GM19467 (cell line): ENCODE measurements around the gene NEU4.
"Not testable (repeated sequence)": the region's sequence is repeated elsewhere in the genome, so short reads cannot be mapped to it uniquely, and the experiment has no call there.

ENCODE experiments used
- ATAC-seq: cut with Tn5 transposase; IDR thresholded peaks from one replicate; pipeline ENCODE4 v1.9.1; 2021; ENCODE audit warnings: mild to moderate bottlenecking, moderate library complexity; ENCODE audit not compliant: unreplicated experiment

Gene NEU4

DNA sequence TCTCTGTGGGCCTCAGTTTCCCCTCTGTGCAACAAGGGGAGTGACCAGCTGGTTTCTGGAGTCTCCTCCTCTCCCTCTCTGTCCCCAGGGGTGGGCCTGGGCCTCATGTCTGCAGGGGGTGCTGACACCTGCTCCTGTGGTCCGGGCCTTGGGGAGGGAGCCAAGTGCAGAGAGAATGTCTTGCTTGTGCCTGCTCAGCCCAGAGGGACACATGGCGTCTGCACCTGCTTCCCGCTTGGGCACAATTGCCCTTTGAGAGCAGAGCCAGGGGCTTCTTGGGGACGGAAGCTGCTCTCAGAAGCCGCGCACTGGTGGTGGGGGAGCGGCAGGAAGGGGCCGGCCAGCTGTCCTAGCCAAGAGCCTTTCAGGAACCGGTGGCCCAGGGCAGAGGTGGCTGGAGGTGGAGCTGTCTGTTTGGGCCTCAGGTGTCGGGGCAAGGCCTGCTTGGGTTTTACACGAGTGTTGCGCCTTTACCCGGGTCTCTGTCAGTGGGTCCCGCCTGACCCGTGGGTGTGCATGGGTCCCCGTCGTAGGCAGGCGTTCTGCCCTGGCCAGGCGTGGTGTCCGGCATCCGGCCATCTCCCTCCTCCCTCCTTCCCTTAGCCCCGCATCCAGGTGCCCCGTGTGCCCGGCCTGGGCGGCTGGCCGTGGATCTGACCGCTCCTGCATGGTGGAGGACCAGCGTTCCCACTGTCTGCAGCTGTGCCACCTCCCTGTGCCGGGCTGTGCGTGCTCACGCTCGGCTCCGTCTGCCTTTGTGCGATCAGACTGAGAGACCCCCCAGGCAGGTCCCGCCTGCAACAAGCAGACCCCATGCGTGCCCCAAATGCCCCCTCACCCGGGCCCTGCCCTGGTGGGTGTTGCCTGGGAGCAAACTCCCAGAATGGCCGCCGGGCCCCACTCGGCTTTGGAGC, 4.0 kb downstream of the NEU4 start:
- no peak for ATAC-seq

DNA sequence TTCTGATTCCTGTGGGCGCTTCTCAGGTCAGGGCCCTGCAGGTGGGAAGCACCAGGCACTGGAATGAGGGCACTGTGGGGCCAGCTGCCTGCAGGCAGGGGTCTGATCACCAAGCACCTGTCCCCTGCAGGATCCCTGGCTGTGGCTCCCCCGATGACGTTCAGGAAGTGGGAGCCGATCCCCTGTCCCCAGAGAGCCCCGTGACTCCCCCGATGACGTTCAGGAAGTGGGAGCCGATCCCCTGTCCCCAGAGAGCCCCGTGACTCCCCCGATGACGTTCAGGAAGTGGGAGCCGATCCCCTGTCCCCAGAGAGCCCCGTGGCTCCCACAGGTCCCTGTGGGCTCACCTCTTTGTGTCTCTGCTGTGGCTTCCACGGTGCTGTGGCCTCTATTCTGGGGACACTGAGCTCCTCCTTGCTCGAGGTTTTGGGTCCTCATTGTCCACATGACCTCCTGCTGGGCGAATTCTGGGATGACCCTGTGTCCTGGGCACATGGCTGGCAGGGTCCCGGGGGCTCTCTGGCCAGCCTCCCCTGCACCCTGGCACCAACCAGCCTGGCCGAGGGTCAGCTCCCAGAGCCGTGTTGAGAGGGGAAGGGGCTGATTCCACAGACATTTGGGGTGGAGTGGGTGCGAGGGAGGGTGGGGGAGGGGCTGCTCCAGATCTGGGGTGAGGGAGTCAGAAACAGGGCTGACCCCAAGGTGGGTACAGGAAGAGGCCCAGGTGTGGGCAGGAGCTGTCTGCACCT, 4.8 kb downstream of the NEU4 start:
- no peak for ATAC-seq

DNA sequence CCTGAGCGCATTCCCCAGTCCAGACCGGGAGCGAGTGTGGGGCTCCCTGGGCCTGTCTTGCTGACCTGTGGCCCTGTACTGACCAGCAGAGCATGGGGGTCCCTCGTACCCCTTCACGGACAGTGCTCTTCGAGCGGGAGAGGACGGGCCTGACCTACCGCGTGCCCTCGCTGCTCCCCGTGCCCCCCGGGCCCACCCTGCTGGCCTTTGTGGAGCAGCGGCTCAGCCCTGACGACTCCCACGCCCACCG, 5.3 kb downstream of the NEU4 start:
- ATAC-seq: no peak

DNA sequence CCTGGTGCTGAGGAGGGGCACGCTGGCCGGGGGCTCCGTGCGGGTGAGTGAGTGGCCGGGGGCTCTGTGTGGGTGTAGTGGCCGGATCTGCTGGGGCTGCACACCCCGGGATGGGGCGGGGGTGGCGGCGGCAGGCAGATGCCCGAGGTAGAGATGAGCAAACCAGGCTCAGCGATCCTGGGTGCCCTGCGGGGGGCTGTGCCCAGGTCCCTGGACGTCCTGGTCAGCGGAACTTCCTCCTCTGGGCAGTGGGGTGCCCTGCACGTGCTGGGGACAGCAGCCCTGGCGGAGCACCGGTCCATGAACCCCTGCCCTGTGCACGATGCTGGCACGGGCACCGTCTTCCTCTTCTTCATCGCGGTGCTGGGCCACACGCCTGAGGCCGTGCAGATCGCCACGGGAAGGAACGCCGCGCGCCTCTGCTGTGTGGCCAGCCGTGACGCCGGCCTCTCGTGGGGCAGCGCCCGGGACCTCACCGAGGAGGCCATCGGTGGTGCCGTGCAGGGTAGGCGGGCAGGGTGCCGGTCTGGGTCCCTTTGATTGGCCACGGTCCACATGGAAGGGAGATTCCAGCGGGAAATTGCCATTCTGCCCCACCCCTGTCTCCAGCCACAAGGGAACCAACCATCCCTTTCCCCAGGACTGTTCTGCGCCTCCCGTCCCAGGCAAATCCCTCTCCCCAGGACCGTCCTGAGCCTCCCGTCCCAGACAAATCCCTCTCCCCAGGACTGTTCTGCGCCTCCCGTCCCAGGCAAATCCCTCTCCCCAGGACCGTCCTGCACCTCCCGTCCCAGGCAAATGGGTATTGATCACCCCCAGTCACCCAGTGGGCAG, 5.9 kb downstream of the NEU4 start:
- ATAC-seq: no peak

DNA sequence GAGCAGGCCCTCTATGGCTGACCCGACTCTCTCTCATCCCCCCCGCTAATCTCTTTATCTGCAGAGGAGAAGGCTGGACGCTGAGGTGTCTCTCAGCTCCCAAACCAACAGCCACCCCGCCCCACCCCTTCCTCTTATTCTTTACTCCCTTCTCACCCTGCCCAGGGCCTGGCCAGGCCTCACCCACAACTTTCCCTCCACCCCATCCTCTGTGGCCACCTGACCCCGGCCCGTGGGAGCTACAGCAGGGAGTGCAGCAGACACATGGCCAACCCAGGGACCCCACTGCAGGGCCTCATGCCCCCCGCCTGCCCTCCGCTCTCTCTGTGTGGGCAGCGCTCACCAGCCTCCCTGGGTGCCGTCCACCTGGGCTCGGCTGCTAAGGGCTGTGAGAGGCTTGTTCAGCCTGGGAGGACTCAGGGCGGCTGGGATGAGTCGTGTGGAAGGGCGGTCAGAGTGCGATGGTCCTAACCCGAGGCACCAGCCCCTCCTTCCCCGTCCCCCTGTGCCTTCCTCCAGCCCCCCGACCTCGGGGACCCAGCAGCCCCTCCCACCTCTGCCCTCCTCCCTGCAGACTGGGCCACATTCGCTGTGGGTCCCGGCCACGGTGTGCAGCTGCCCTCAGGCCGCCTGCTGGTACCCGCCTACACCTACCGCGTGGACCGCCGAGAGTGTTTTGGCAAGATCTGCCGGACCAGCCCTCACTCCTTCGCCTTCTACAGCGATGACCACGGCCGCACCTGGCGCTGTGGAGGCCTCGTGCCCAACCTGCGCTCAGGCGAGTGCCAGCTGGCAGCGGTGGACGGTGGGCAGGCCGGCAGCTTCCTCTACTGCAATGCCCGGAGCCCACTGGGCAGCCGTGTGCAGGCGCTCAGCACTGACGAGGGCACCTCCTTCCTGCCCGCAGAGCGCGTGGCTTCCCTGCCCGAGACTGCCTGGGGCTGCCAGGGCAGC, 6.8 kb downstream of the NEU4 start:
- ATAC-seq: no peak

DNA sequence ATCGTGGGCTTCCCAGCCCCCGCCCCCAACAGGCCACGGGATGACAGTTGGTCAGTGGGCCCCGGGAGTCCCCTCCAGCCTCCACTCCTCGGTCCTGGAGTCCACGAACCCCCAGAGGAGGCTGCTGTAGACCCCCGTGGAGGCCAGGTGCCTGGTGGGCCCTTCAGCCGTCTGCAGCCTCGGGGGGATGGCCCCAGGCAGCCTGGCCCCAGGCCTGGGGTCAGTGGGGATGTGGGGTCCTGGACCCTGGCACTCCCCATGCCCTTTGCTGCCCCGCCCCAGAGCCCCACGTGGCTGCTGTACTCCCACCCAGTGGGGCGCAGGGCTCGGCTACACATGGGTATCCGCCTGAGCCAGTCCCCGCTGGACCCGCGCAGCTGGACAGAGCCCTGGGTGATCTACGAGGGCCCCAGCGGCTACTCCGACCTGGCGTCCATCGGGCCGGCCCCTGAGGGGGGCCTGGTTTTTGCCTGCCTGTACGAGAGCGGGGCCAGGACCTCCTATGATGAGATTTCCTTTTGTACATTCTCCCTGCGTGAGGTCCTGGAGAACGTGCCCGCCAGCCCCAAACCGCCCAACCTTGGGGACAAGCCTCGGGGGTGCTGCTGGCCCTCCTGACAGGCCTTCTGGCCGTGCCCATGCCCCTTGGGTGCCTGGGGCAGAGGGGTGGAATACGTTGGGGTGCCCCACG, 7.6 kb downstream of the NEU4 start:
- no peak for ATAC-seq

DNA sequence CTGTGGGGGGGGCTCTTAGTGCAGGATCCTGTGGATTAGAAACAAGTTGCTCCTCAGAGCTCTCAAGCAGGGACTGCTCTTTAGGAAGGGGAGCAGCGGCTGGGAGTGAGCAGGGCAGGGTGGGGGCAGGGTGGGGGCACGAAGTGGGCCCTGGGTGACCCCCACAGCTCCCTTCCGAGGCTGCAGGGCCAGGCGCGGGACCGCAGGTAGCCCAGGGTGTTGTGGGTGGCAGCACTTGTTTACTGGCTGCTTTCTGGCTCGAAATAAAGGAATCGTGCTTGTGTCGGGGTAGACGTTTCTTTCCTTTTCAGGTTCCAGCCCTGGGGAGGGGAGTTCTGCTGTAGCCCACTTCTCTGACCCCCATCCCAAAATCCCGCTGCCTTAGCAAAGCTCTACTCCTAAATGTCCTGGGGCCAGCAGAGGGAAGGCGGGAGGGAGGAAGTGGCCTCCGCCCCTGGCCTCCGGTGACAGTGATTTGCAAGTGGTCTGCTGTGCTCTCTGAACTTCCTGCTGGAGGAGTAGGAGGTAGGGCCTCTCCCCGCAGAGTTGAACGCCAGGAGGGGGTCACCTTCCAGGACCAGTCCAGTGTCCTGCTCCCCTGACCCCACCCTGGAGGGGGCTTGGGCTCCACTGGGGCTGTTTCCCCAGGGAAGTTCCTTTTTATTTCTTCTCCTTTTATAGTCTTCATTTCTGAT, 8.3 kb downstream of the NEU4 start:
- no peak for ATAC-seq

DNA sequence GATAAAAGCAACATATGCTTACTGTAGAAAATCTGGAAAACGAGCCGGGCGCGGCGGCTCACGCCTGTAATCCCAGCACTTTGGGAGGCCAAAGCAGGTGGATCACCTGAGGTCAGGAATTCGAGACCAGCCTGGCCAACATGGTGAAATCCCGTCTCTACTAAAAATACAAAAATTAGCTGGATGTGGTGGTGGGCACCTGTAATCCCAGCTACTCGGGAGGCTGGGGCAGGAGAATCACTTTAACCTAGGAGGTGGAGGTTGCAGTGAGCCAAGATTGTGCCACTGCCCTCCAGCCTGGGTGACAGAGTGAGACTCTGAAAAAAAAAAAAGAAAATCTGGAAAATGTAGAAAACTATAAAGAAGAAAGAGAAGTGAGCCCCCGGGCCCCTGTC, 8.8 kb downstream of the NEU4 start:
- ATAC-seq: not testable (repeated sequence)

DNA sequence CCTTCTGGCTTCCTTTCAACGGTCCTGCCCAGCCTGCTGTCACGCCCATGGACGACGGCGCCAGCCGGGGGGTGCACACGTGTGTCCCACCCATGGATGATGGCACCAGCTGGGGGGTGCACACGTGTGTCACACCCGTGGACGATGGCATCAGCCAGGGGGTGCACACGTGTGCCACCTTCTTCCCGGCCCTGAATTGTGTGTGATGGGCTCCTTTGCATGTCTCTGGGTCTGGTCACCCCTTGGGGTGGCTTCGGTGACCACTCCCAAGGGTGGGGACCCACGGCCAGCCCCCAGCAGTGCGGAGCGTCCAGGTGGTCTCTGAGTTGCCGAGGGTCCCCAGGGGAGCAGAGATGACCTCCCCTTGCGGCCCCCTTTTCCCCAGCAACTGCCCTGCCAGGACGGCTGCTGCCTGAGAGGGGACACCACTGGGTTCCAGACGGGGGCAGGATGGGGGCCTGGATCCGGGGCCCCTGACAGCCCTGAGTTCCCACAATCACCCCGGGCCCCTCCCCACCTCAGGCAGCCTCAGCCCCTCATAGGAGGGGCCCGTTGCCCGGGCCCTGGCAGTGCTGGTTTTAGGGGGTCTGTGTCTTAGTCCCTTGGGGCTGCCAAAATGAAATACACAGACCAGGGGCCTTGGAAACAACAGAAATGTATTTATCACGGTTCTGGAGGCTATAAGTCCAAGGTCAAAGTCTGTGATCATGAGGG, 9.4 kb downstream of the NEU4 start:
- no peak for ATAC-seq

DNA sequence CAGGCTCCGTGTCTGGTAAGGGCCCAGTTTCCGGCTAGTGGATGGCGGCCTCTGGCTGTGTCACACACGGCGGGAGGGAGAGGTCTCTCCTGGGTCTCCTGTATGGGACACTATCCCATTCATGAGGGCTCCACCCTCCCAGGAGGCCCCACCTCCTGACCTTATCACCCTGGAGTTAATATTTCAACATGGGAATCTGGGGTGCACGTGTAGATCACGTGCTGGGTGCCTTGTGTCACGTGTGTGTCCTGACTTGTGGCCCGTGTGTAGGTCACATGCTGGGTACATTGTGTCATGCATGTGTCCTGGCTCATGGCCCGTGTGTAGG, 9.9 kb downstream of the NEU4 start:
- no peak for ATAC-seq

DNA sequence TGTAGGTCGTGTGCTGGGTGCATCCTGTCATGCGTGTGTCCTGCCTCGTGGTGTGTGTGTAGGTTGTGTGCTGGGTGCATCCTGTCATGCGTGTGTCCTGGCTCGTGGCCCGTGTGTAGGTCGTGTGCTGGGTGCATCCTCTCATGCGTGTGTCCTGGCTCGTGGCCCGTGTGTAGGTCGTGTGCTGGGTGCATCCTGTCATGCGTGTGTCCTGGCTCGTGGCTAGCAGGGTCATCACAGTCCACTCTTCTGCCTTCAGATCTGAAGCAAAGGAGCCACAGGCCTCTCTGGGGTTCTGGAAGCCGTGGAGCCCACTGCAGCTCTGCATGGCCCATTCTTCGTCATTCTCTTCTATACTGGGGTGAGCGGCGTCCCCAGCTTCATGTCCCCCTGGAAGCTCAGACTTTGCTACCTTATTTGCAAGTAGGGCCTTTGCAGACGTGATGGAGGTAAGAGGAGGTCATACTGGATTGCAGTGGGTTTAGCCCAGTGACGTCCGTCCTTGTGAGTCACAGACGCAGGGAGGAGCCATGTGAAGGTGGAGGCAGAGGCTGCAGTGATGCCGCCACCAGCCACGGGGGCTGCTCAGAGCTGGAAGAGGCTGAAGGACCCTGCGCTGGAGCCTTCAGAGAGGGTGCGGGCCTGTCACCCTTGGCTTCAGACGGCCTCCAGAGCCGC, 11.1 kb downstream of the NEU4 start:
- ATAC-seq: not testable (repeated sequence)

DNA sequence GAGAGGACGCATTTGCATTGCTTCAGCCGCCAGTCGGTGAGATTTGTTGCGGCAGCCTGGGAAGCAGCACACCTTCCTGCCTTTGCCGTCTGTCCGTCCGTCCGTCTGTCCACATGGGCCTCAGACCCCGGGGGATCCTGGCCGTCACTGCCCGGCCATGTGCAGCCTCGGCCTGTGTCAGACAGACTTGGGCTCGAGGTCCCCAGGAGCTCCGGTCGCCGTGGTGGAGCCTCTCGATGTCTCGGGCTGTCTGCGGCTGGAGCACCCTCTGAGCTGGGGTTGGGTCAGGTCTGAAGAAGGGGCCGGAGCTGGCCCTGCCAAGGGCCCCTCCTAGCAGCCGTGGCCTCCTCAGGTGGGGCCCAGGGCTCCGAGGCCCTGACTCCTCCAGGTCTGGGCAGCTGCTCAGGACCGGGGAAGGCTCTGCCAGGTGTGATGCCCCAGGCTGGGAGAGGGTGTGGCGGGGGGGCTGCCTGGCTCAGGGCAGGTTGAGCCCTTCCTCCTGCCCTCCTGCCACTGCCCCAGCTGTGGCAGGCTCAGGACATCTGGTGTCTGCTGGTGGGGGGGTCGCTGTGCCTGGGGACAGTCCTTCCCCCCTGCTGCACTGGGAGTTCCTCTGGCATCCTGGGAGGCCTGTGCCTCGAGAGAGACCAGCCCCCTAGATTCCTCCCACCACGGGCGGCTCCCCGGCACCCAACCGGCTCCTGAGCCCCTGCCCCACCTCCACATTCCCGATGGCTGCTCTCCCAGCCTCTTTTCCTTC, 11.8 kb downstream of the NEU4 start:
- no peak for ATAC-seq

DNA sequence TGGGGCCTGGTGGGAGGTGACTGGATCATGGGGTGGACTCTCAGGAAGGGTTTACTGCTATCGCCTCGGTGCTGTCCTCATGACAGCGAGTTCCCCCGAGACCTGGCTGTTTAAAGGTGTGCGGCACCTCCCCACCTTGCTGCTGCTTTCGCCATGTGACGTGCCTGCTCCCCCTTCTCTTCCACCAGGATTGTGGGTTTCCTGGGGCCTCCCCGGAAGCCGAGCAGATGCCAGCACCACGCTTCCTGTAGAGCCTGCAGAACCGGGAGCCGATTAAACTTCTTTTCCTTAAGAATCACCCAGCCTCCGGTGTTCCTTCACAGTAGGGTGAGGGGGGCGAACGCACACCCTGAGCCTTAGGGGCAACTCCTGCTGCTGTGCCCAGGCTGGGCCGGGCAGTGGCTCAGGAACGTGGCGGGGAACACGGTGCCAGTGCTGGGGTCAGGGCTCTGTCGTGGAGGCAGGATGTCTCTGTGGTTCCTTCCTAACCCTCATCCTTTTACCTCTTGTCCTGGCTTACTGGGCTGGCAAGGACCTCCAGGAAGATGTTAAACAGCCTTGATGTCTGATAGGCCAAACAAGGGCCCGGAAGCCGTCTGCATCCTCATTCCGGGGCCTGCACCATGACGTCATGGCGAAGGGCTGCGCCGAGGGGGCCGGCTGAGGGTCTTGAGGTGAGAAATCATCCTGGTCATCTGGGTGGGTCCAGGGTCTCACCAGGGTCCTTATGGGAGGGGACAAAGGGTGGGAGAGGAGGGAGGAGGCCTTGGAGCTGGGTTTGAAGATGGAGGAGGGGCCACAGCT, 12.7 kb downstream of the NEU4 start:
- no peak for ATAC-seq

DNA sequence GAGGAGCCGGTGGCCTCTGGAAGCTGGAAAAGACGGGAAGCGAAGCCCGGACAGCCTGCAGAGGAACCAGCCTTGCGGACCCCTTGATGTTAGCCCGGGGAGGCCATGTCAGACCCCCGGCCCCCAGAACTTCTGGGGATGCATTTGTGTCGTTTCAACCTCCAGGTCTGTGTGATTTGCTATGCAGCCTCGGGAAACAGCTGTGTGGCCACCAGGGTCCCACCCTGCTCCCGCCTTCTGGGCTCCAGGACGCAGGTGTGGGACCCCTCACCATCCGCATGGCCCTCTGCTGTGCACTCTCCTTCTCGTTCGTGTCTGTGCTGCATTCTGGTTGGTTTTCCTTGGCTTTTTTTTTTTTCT, 13.3 kb downstream of the NEU4 start:
- ATAC-seq: no peak

DNA sequence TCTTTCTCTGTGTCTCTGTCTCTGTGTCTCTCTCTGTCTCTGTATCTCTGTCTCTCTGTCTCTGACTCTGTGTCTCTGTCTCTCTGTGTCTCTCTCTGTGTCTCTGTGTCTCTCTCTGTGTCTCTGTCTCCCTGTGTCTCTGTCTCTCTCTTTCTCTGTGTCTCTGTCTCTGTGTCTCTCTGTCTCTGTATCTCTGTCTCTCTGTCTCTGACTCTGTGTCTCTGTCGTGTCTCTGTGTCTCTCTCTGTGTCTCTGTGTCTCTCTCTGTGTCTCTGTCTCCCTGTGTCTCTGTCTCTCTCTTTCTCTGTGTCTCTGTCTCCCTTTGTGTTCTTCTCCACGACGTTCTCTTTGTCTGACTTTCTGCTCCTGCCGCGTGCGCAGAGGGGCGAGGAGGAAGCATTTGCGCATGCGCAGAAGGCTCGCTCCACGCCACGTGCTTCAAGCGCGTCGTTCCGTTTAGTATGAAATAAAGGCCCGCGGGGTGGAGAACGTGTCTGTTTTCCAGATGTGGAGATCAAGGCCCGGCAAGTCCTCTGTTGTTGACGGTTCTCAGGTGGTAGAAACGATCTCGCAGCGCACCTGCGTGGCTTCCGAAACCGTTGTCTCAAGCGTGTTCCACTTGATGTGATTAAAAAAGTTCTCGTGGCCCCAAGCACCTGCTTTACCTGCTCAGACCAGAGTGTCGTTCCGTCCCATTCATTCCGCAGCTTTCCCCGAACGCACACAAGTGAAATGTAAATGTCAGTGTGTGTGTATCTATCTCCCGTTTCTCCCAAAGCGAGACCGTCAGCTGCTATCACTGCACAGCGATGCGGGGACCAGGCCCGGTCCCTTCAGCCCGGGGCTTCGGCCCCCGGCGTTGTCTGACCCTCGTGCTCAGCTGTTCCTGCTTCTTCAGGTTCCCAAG, 14.8 kb downstream of the NEU4 start:
- ATAC-seq: not testable (repeated sequence)

DNA sequence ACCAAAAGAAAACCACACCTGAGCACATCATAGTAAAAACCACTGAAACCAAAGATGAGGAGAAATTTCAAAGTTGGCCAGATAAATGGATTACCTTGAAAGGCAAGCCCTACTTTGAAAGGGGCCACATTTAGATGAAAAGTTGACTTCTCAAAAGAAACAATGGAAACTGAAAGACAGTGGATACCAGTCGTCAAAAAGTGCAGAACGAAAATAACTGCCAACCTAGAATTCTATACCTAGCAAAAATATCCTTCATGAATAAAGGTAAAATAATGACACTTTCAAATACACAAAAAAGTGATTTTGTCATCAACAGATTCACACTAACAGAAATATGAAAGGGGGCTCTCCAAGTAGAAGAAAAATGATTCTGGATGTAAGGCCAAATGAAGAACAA, 18.4 kb downstream of the NEU4 start:
- ATAC-seq: no peak
